Duodenal mucosa (tissue), 2 donors: ENCODE measurements around the gene TPRG1L.

ENCODE experiments used
- H3K27ac ChIP-seq: one replicate; pipeline ENCODE4 v1.7.0; 2013; ENCODE audit warnings: low read depth, low read length
- H3K27me3 ChIP-seq, 2 donors: one replicate each; pipeline ENCODE4 v1.7.0; 2013; ENCODE audit warnings: low read length in 2 of 2, control low read depth in 1 of 2; ENCODE audit not compliant: insufficient read depth in 2 of 2, control insufficient read depth in 1 of 2
- H3K36me3 ChIP-seq, 2 donors: one replicate each; pipeline ENCODE4 v1.7.0; 2013; ENCODE audit warnings: low read length in 2 of 2, control low read depth in 1 of 2; ENCODE audit not compliant: insufficient read depth in 2 of 2, control insufficient read depth in 1 of 2
- H3K4me1 ChIP-seq, 2 donors: one replicate each; pipeline ENCODE4 v1.7.0; 2013; ENCODE audit warnings: low read length in 2 of 2, control low read depth in 1 of 2; ENCODE audit not compliant: insufficient read depth in 2 of 2, control insufficient read depth in 1 of 2
- H3K4me3 ChIP-seq, 2 donors: one replicate each; pipeline ENCODE4 v1.7.0; 2013; ENCODE audit warnings: low read length in 2 of 2, low read depth in 1 of 2
- H3K9ac ChIP-seq, 2 donors: one replicate each; pipeline ENCODE4 v1.7.0; 2013; ENCODE audit warnings: low read length in 2 of 2, low read depth in 1 of 2
- H3K9me3 ChIP-seq, 2 donors: one replicate each; pipeline ENCODE4 v1.7.0; 2013; ENCODE audit warnings: low read length in 2 of 2, control low read depth in 1 of 2; ENCODE audit not compliant: control insufficient read depth in 1 of 2

TPRG1L gene

GRCh38 chr1:3634059-3634800 is 9.4 kb downstream of the TPRG1L start:
- Histone ChIP-seq H3K4me1 (no peaks in the 10 kb centered on the region), H3K4me3 (no peak overlapping the region), H3K9ac (no peak overlapping the region), H3K27me3 (no peaks in the 10 kb centered on the region), H3K27ac (no peak overlapping the region), H3K36me3 (peaks cover 35 to 97% of the 10 kb centered on the region in 2 donors), H3K9me3 (no peaks in the 10 kb centered on the region)

DNA sequence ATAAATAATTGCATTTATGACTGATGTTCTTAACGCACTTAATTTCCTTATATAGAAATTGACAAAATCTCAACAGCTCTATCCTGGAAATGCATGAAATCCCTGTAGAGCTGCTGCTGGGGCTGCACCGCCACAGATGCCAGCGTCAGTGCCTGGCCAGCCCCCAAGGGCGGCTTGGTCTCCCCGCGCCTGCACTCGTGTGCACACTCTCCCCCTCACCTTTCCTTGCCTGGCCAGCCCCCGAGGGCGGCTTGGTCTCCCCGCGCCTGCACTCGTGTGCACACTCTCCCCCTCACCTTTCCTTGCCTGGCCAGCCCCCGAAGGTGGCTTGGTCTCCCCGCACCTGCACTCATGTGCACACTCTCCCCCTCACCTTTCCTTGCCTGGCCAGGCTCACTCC is 11.3 kb downstream of the TPRG1L start:
- H3K27me3 ChIP-seq, result no peaks in the 10 kb centered on the region
- H3K4me3 ChIP-seq, result no peak overlapping the region
- H3K4me1 ChIP-seq, result no peaks in the 10 kb centered on the region
- no peak overlapping the region for H3K9ac ChIP-seq
- H3K27ac ChIP-seq, result no peak overlapping the region
- H3K9me3 ChIP-seq, result no peaks in the 10 kb centered on the region
- H3K36me3 ChIP-seq, result peaks cover 31 to 90% of the 10 kb centered on the region in 2 donors

DNA sequence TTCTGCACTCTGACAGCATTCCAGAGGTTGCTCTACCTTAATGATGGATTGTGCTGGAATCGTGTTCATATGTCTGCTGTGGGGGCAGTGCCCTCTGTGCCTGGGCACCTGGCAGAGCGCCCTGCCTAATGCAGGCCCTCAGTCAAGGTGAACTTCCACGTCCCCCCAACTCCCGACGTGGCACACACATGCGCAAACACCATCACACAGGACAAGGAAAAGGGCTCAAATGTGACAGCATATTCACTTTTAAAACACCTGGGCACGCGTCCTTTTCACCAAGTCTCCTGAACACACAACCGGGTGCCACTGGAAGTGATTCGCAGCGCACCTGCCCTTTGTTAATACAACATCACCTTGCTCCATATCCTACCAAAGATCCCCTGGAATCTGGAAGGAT is 11.7 kb downstream of the TPRG1L start:
- no peak overlapping the region for H3K27ac ChIP-seq
- H3K9me3 ChIP-seq, result no peaks in the 10 kb centered on the region
- H3K27me3 ChIP-seq, result no peaks in the 10 kb centered on the region
- no peak overlapping the region for H3K4me3 ChIP-seq
- H3K9ac ChIP-seq, result no peak overlapping the region
- peaks cover 32 to 90% of the 10 kb centered on the region in 2 donors for H3K36me3 ChIP-seq
- no peaks in the 10 kb centered on the region for H3K4me1 ChIP-seq

GRCh38 chr1:3638027-3638426 is 13.2 kb downstream of the TPRG1L start:
- Histone ChIP-seq H3K36me3 (peaks cover 29 to 82% of the 10 kb centered on the region in 2 donors), H3K27me3 (no peaks in the 10 kb centered on the region), H3K4me3 (no peak overlapping the region), H3K9me3 (no peaks in the 10 kb centered on the region), H3K9ac (no peak overlapping the region), H3K4me1 (no peaks in the 10 kb centered on the region), H3K27ac (no peak overlapping the region)

- Histone ChIP-seq H3K9ac (no peak overlapping the region), H3K27me3 (no peaks in the 10 kb centered on the region), H3K4me3 (no peak overlapping the region), H3K36me3 (peaks cover 31 to 79% of the 10 kb centered on the region in 2 donors), H3K27ac (no peak overlapping the region), H3K4me1 (no peaks in the 10 kb centered on the region), H3K9me3 (no peaks in the 10 kb centered on the region)
Measured at GRCh38 chr1:3638676-3639075, 13.9 kb downstream of the TPRG1L start.

- Histone ChIP-seq H3K4me3 (no peak overlapping the region), H3K27me3 (no peaks in the 10 kb centered on the region), H3K4me1 (no peaks in the 10 kb centered on the region), H3K27ac (no peak overlapping the region), H3K36me3 (peaks cover 28 to 74% of the 10 kb centered on the region in 2 donors), H3K9ac (no peak overlapping the region), H3K9me3 (no peaks in the 10 kb centered on the region)
Measured at GRCh38 chr1:3639397-3639911, 14.6 kb downstream of the TPRG1L start.

DNA sequence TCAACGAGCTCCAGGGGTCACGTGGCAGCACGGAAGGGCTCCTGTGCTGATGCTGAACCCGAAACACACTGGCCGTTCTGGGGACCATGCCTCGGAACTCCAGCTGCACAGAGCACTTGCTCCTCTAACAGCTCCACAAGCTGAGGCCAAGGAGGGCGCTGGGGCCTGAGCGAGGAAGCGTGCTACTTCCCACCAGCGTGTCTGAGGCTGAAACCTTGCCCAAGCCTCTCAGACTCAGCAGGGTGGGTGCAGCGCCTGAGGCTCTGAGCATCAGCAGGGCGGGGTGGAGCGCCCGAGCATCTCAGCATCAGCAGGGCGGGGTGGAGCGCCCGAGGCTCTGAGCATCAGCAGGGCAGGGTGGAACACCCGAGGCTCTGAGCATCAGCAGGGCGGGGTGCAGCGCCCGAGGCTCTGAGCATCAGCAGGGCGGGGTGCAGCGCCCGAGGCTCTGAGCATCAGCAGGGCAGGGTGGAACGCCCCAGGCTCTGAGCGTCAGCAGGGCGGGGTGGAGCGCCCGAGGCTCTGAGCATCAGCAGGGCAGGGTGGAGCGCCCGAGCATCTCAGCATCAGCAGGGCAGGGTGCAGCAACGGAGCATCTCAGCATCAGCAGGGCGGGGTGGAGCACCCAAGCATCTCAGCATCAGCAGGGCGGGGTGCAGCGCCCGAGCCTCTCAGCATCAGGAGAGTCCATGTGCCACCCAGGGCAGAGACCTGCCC is 15.5 kb downstream of the TPRG1L start:
- H3K27ac ChIP-seq, result no peak overlapping the region
- H3K36me3 ChIP-seq, result peaks cover 20 to 72% of the 10 kb centered on the region in 2 donors
- no peaks in the 10 kb centered on the region for H3K9me3 ChIP-seq
- H3K27me3 ChIP-seq, result no peaks in the 10 kb centered on the region
- H3K4me1 ChIP-seq, result no peaks in the 10 kb centered on the region
- H3K9ac ChIP-seq, result no peak overlapping the region
- H3K4me3 ChIP-seq, result no peak overlapping the region

DNA sequence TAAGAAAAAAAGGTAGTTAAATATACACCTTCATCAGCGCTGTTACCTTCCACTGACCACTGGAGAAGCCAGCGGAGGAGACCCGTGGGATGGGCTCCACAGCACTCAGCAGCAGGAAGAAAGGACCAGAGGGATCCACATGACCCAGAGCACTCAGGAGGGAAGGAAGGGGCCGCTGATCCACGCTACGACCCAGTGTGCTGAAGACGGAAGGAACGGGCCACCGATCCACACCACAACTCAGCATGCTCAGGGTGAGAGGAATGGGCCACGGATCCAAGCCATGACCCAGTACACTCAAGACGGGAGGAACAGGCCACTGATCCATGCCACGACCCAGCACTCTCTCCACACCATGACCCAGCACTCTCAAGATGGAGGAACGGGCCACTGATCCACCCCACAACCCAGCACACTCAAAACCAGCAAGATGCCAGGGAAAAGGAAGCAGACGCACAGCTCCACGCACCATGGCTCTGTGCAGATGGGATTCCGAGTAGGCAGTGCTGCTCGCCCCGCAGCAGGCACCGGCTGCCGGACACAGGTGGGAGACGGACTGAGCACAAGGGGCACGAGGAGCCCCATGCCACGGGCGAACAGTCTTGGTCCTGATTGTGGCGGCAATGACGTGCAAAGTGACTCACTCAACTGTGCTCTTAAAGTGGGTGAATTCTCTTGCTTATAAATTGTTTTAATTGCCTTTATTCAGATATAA is 16.4 kb downstream of the TPRG1L start:
- Histone ChIP-seq H3K4me3 (no peak overlapping the region), H3K9ac (no peak overlapping the region), H3K27ac (no peak overlapping the region), H3K27me3 (no peaks in the 10 kb centered on the region), H3K4me1 (no peaks in the 10 kb centered on the region), H3K9me3 (no peaks in the 10 kb centered on the region), H3K36me3 (peaks cover 19 to 71% of the 10 kb centered on the region in 2 donors)

GRCh38 chr1:3641816-3642215 is 17.0 kb downstream of the TPRG1L start:
- Histone ChIP-seq H3K27me3 (no peaks in the 10 kb centered on the region), H3K4me3 (no peak overlapping the region), H3K36me3 (peaks cover 24 to 71% of the 10 kb centered on the region in 2 donors), H3K9me3 (no peaks in the 10 kb centered on the region), H3K4me1 (no peaks in the 10 kb centered on the region), H3K27ac (no peak overlapping the region), H3K9ac (no peak overlapping the region)
